B cell (primary cell): Measurements from ENCODE around the gene LIMCH1.

Experiments used
- EZH2 ChIP-seq: IDR thresholded peaks from 2 replicates; pipeline ENCODE4 v1.6.1; 2012; ENCODE audit warnings: borderline replicate concordance, low read depth, mild to moderate bottlenecking, moderate library complexity, low read length; ENCODE audit not compliant: insufficient read depth, poor library complexity, severe bottlenecking
- TF ChIP-seq, protein P1 (sequence below): fragments of 200-600 bp; IDR thresholded peaks from one replicate; pipeline ENCODE4 v1.8.0; 2022; ENCODE audit warnings: antibody characterized with exemption, mild to moderate bottlenecking

DNA sequence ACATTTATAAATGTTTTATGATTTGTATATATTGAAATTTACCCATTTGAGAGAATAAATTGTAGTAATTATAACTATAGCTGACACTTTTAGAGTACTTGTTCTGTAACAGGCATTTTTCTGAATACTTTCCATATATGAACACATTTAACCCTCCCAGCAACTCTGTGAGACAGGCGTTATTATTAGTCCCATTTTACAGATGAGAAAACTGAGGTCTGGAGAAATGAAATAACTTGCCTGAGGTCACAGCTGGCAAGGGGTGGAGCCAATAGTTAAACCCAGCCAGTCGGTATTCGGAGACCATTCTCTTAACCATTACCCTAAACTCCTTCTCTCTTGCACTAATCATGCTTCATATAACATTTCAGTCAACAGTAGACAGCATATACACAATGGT is 72.5 kb downstream of the LIMCH1 start:
- TF ChIP-seq, protein P1, sequence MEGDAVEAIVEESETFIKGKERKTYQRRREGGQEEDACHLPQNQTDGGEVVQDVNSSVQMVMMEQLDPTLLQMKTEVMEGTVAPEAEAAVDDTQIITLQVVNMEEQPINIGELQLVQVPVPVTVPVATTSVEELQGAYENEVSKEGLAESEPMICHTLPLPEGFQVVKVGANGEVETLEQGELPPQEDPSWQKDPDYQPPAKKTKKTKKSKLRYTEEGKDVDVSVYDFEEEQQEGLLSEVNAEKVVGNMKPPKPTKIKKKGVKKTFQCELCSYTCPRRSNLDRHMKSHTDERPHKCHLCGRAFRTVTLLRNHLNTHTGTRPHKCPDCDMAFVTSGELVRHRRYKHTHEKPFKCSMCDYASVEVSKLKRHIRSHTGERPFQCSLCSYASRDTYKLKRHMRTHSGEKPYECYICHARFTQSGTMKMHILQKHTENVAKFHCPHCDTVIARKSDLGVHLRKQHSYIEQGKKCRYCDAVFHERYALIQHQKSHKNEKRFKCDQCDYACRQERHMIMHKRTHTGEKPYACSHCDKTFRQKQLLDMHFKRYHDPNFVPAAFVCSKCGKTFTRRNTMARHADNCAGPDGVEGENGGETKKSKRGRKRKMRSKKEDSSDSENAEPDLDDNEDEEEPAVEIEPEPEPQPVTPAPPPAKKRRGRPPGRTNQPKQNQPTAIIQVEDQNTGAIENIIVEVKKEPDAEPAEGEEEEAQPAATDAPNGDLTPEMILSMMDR = no peak
- TF ChIP-seq EZH2 = no peak
